Liver (tissue), 3 donors: ENCODE measurements around the gene PEAK3.

Experiments
- GABPA ChIP-seq, 2 donors: IDR thresholded peaks in 1 of 2; conservative IDR thresholded peaks in 1 of 2; 2 replicates each; pipeline ENCODE4 v1.6.1; 2016; ENCODE audit warnings: antibody characterized with exemption in 2 of 2, mild to moderate bottlenecking in 1 of 2, moderate library complexity in 1 of 2
- JUND ChIP-seq, 2 donors: IDR thresholded peaks; 2 replicates each; pipeline ENCODE4 v1.6.1; 2016; ENCODE audit warnings: antibody characterized with exemption in 2 of 2
- NR2F2 ChIP-seq: IDR thresholded peaks from 2 replicates; pipeline ENCODE4 v1.6.1; 2016; ENCODE audit warnings: antibody characterized with exemption
- RAD21 ChIP-seq, 2 donors: IDR thresholded peaks; 2 replicates each; pipeline ENCODE4 v1.6.1; 2016; ENCODE audit warnings: antibody characterized with exemption in 2 of 2, mild to moderate bottlenecking in 2 of 2
- SP1 ChIP-seq: IDR thresholded peaks from 2 replicates; pipeline ENCODE4 v1.6.1; 2018; ENCODE audit warnings: antibody characterized with exemption, mild to moderate bottlenecking
- TAF1 ChIP-seq: conservative IDR thresholded peaks from 2 replicates; pipeline ENCODE4 v1.6.1; 2016; ENCODE audit warnings: antibody characterized with exemption, mild to moderate bottlenecking
- YY1 ChIP-seq: IDR thresholded peaks from 2 replicates; pipeline ENCODE4 v1.6.1; 2016; ENCODE audit warnings: antibody characterized with exemption, mild to moderate bottlenecking
- TF ChIP-seq, protein P1 (sequence below): fragments of 150-350 bp; IDR thresholded peaks from 2 replicates; pipeline ENCODE4 v1.5.1; 2017; ENCODE audit warnings: improper control_type of control experiment, low read depth, low read length; ENCODE audit not compliant: missing input control
- TF ChIP-seq, protein P2 (sequence below): IDR thresholded peaks from 2 replicates; pipeline ENCODE4 v1.6.1; 2016; ENCODE audit warnings: antibody characterized with exemption
- TF ChIP-seq, protein P3 (sequence below): IDR thresholded peaks from 2 replicates; pipeline ENCODE4 v1.6.1; 2016; ENCODE audit warnings: antibody characterized with exemption
- TF ChIP-seq, protein P4 (sequence below): IDR thresholded peaks from 2 replicates; pipeline ENCODE4 v1.6.1; 2016; ENCODE audit warnings: antibody characterized with exemption, mild to moderate bottlenecking
- TF ChIP-seq, protein P5 (sequence below): IDR thresholded peaks from 2 replicates; pipeline ENCODE4 v1.6.1; 2016; ENCODE audit warnings: antibody characterized with exemption
- donor health status: healthy.
- donor health status: healthy.

DNA sequence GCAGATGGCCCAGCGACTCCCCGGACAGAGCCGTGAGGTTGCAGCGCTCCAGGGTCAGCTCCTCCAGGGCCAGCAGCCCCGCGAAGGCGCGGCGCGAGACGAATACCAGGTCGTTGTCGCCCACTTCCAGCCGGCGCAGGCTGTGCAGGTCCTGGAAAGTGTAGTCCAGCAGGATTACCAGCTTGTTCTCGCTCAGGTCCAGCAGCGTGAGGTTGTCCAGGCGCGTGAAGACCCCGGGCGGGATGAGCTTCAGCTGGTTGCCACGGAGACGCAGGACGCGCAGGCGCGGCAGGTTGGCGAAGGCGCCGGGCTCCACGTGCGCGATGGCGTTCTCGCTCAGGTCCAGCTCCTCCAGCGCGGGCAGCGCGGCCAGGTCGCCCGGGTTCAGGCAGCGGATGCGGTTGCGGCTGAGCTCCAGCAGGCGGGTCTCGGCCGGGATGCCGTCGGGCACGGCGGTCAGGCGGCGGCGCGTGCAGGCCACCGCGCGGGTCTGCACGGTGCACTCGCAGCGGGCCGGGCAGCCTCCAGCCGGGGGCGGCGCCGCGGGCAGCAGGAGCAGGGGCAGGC, 9.3 kb upstream of the PEAK3 start:
- TF ChIP-seq, protein P1, sequence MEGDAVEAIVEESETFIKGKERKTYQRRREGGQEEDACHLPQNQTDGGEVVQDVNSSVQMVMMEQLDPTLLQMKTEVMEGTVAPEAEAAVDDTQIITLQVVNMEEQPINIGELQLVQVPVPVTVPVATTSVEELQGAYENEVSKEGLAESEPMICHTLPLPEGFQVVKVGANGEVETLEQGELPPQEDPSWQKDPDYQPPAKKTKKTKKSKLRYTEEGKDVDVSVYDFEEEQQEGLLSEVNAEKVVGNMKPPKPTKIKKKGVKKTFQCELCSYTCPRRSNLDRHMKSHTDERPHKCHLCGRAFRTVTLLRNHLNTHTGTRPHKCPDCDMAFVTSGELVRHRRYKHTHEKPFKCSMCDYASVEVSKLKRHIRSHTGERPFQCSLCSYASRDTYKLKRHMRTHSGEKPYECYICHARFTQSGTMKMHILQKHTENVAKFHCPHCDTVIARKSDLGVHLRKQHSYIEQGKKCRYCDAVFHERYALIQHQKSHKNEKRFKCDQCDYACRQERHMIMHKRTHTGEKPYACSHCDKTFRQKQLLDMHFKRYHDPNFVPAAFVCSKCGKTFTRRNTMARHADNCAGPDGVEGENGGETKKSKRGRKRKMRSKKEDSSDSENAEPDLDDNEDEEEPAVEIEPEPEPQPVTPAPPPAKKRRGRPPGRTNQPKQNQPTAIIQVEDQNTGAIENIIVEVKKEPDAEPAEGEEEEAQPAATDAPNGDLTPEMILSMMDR = no peak
- TF ChIP-seq, protein P2, sequence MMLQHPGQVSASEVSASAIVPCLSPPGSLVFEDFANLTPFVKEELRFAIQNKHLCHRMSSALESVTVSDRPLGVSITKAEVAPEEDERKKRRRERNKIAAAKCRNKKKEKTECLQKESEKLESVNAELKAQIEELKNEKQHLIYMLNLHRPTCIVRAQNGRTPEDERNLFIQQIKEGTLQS = no peak
- TF ChIP-seq RAD21 (IDR thresholded peaks at IDR 0.05) (no peak), GABPA (IDR thresholded peaks at IDR 0.05 in 1 of 2, conservative IDR thresholded peaks at IDR 0.05 in 1 of 2) (no peak), JUND (IDR thresholded peaks at IDR 0.05) (no peak), YY1 (no peak), NR2F2 (no peak), TAF1 (no peak), SP1 (no peak)
- TF ChIP-seq, protein P3, sequence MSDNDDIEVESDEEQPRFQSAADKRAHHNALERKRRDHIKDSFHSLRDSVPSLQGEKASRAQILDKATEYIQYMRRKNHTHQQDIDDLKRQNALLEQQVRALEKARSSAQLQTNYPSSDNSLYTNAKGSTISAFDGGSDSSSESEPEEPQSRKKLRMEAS = no peak
- TF ChIP-seq, protein P4, sequence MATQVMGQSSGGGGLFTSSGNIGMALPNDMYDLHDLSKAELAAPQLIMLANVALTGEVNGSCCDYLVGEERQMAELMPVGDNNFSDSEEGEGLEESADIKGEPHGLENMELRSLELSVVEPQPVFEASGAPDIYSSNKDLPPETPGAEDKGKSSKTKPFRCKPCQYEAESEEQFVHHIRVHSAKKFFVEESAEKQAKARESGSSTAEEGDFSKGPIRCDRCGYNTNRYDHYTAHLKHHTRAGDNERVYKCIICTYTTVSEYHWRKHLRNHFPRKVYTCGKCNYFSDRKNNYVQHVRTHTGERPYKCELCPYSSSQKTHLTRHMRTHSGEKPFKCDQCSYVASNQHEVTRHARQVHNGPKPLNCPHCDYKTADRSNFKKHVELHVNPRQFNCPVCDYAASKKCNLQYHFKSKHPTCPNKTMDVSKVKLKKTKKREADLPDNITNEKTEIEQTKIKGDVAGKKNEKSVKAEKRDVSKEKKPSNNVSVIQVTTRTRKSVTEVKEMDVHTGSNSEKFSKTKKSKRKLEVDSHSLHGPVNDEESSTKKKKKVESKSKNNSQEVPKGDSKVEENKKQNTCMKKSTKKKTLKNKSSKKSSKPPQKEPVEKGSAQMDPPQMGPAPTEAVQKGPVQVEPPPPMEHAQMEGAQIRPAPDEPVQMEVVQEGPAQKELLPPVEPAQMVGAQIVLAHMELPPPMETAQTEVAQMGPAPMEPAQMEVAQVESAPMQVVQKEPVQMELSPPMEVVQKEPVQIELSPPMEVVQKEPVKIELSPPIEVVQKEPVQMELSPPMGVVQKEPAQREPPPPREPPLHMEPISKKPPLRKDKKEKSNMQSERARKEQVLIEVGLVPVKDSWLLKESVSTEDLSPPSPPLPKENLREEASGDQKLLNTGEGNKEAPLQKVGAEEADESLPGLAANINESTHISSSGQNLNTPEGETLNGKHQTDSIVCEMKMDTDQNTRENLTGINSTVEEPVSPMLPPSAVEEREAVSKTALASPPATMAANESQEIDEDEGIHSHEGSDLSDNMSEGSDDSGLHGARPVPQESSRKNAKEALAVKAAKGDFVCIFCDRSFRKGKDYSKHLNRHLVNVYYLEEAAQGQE = no peak
- TF ChIP-seq, protein P5, sequence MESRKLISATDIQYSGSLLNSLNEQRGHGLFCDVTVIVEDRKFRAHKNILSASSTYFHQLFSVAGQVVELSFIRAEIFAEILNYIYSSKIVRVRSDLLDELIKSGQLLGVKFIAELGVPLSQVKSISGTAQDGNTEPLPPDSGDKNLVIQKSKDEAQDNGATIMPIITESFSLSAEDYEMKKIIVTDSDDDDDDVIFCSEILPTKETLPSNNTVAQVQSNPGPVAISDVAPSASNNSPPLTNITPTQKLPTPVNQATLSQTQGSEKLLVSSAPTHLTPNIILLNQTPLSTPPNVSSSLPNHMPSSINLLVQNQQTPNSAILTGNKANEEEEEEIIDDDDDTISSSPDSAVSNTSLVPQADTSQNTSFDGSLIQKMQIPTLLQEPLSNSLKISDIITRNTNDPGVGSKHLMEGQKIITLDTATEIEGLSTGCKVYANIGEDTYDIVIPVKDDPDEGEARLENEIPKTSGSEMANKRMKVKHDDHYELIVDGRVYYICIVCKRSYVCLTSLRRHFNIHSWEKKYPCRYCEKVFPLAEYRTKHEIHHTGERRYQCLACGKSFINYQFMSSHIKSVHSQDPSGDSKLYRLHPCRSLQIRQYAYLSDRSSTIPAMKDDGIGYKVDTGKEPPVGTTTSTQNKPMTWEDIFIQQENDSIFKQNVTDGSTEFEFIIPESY = no peak
